ENCODE measurements around the gene POLR2J3.
"Not testable (repeated sequence)": the region's sequence is repeated elsewhere in the genome, so short reads cannot be mapped to it uniquely, and the experiment has no call there.

Gene POLR2J3

GRCh38 chr7:102583495-102583894 lies 11.1 kb upstream of the POLR2J3 start:
- not testable (repeated sequence) for DNase-seq (ENCODE audit: low read depth in 2 of 2)

GRCh38 chr7:102581722-102582121 lies 9.3 kb upstream of the POLR2J3 start:
- DNase-seq (ENCODE audit: low read depth in 2 of 2): not testable (repeated sequence)

- DNase-seq (ENCODE audit: low read depth in 2 of 2): not testable (repeated sequence)
Measured at GRCh38 chr7:102578486-102578885, 6.1 kb upstream of the POLR2J3 start.

DNA sequence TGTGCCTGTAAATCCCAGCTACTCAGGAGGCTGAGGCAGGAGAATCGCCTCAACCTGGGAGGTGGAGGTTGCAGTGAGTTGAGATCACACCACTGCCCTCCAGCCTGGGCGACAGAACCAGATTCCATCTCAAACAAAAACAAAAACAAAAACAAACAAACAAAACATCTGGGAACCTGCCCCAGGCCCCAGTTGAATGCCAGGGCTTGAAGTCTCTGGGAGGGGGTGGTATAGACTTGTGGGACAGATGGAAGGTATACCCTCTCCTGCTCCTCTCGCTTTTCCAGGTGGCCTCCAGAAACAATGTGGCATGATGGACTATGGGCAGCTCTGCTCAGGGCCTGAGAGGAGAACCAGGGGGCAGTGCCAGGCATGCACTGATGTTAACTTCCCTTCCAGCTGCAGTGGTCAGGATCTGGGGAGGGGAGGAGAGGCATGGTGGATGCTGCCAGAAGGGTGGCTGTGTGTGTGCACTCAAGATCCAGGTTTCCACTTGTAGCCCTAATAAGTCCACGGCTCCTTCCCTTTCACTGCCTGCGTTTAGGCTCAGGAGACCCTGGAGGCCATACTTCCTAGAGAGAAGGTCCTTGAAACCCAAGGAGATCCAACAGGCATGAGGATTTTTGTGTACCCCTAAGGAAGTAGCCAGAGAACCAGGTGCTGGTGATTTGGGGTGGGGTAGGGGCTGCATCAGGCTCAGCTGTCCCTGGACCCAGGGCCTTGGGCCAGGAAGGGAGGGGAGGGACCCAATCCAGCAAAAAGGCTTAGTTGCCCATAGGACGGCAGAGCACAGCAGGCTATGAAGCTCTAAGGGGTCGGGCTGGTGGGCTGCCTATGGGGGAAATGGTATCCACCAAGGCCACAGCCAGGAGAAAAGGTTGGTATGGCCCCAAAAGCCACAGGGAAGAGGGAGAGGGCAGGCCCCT lies 5.2 kb upstream of the POLR2J3 start:
- not testable (repeated sequence) for DNase-seq (ENCODE audit: low read depth in 2 of 2)

DNA sequence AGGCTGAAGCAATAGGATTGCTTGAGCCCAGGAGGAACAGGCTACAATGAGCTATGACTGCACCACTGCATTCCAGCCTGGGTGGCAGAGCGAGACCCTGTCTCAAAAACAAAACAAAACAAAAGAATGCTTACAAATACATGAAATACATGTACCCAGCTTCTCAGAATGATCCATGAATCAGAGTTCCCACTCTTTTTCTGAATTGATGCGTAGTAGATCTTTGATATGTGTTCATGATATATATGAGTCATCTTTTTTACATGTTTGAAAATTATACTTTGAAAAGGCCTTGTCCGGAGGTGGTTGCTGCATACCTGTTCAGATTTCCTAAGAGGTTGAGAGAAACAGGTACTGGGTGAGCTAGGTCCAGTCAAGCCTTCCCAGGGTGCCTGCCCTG lies 4.0 kb upstream of the POLR2J3 start:
- not testable (repeated sequence) for DNase-seq (ENCODE audit: low read depth in 2 of 2)

DNA sequence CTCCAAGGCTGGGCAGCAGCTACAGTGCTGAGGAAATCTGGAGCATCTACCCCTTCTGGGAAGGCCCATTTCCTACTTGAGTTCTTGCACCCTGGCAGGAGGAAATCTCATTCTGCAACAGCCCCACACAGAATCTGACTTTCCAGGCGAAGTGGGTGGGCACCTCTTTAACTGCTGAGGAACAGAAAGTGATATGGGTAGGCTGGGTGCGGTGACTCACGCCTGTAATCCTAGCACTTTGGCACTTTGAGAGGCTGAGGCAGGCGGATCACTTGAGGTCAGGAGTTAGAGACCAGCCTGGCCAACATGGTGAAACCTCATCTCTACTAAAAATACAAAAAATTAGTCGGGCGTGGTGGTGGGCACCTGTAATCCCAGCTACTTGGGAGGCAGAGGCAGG lies 2.2 kb upstream of the POLR2J3 start:
- DNase-seq (ENCODE audit: low read depth in 2 of 2): not testable (repeated sequence)

- not testable (repeated sequence) for DNase-seq (ENCODE audit: low read depth in 2 of 2)
Measured at GRCh38 chr7:102568620-102569019, 3.8 kb downstream of the POLR2J3 start.

DNA sequence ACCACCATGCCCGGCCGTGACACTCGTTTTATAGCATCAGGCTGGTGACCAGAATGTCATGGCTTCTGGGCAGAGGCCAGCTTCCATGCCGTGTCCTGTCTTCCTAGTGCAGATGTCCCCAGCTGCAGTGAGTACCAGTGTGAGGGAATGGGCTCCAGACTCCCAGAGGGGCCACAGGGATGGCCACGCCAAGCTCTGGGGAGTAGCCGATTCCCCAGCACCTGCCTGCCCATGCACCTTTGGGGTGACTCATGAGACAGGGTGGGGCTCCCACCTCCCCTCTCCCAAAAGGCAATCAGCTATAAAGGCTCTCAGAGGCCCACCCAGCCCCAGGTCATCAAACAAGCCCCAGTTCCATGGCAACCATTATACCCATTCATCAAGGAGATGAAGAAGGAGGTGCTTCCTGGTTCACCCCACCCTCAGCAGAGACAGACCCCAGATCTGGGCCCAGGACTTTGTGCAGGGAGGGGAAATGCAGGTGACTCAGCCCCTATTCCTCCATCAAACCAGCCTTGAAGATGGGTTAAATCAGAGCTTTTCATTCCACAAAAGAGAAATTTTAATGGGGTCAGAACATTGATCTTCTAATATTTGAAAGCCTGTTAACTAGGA lies 21.5 kb downstream of the POLR2J3 start, which contains the start of gene SPDYE2:
TSS of gene SPDYE2 (plus strand) at position 419 of the 615 bp plus-strand sequence. CDS start 2,030 bp downstream, outside the sequence.
- not testable (repeated sequence) for DNase-seq (ENCODE audit: low read depth in 2 of 2)

GRCh38 chr7:102546353-102546752 lies 26.0 kb downstream of the POLR2J3 start:
- not testable (repeated sequence) for DNase-seq (ENCODE audit: low read depth in 2 of 2)

GRCh38 chr7:102545288-102545687 lies 27.1 kb downstream of the POLR2J3 start:
- DNase-seq (ENCODE audit: low read depth in 2 of 2): not testable (repeated sequence)

- not testable (repeated sequence) for DNase-seq (ENCODE audit: low read depth in 2 of 2)
Measured at GRCh38 chr7:102544372-102544771, 28.0 kb downstream of the POLR2J3 start.

DNA sequence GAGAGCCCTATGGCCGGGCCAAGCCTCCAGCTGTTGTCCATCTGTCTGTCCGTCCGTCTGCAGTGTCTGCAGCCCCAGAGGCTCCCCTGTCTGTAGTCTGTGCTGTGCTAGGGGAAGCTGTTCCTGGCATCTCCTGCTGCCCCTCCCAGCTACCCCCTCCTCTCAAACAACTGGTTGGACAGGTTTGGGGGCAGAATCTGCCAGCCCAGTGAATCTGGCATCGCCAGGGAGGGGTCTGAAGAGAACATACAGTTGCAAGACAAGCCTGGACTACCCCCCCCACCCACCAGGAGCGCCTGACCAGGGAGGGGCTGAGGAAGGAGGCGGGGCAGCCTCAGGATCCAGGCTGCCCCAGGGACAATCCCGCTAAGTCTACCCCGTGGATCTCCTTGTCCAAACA lies 28.8 kb downstream of the POLR2J3 start, which contains the start of gene UPK3BL2:
TSS of gene UPK3BL2 (minus strand) at position 101 of the 400 bp plus-strand sequence. CDS start at position 41, 60 bp downstream.
- DNase-seq (ENCODE audit: low read depth in 2 of 2): not testable (repeated sequence)

- DNase-seq (ENCODE audit: low read depth in 2 of 2): not testable (repeated sequence)
Measured at GRCh38 chr7:102542771-102543170, 29.6 kb downstream of the POLR2J3 start.

DNA sequence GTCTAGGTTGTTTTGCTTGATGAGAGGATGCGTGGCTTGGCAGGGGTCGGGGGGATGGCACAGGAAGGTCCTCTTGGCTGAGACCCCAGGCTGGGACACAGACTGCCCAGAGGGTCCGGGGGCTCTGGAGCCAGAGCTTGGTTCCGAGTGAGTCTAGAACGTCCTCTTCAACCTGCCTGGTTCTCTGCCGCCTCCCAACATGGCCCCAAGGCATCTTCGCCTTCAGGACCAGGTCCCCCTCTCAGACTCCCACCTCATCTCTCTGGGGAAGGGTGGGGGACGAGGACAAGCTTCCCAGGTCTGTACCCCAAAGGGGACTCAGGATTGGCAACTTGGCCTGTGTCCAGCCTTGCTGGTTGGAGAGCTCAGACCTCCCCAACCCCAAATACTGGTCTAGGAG lies 30.3 kb downstream of the POLR2J3 start:
- not testable (repeated sequence) for DNase-seq (ENCODE audit: low read depth in 2 of 2)

GRCh38 chr7:102540604-102541003 lies 31.8 kb downstream of the POLR2J3 start:
- not testable (repeated sequence) for DNase-seq (ENCODE audit: low read depth in 2 of 2)

- DNase-seq (ENCODE audit: low read depth in 2 of 2): not testable (repeated sequence)
Measured at GRCh38 chr7:102535062-102535615, 37.2 kb downstream of the POLR2J3 start.

DNA sequence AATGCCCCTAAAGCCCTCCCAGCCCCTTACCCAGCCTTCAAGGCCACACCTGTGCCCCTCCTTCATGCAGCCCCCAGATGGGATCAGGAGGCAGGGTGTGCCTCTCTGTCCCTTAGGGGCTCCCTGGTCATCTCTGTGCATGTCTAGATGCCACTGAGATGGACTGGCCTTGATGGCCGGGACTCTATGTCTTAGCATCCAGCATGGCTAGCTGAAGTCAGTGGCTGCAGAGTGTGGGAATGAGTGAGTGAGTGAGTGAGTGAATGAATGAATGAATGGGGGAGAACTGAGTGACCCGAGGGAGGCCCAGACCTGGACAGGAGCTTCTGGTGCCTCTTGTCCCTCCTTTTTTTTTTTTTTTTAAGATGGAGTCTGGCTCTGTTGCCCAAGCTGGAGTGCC lies 40.3 kb downstream of the POLR2J3 start:
- not testable (repeated sequence) for DNase-seq (ENCODE audit: low read depth in 2 of 2)

GRCh38 chr7:102531583-102531982 lies 40.8 kb downstream of the POLR2J3 start:
- DNase-seq (ENCODE audit: low read depth in 2 of 2): not testable (repeated sequence)

- DNase-seq (ENCODE audit: low read depth in 2 of 2): not testable (repeated sequence)
Measured at GRCh38 chr7:102527822-102528793, 44.3 kb downstream of the POLR2J3 start.

DNA sequence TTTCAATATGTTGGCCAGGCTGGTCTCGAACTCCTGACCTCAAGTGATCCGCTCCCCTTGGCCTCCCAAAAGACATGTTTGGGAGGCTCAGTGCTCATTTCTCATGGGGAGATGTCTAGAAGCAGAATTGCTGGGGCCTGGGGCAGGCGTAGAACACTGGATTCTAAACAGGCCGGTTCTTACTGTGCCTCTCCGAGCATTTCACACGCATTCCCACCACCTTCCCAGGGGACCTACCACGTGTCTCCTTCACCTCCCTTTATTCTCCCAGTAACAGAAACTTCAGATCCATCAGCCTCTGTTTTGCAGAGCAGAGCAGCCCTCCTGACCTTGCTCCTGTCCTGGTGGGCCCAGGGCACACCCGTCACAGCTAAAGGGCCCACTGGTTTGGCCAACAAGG lies 45.2 kb downstream of the POLR2J3 start:
- DNase-seq (ENCODE audit: low read depth in 2 of 2): not testable (repeated sequence)

- not testable (repeated sequence) for DNase-seq (ENCODE audit: low read depth in 2 of 2)
Measured at GRCh38 chr7:102524803-102525202, 47.6 kb downstream of the POLR2J3 start.

Data from stimulated activated CD4-positive, alpha-beta T cell treated with anti-CD3 and anti-CD28 coated beads, Interleukin-1b, Interleukin-23, amount 100 ng/mL, for 1 hour (primary cell).